ENCODE data around the gene SLMAP. TPM values are rescaled to one million over a fixed set of nuclear protein-coding genes. Genes with fewer than 3 reads are reported as not detected.

Gene SLMAP
- polyA plus RNA-seq, 1 of the 3 experiments (the other 2 are of a cell fraction): 10.5 TPM

DNA sequence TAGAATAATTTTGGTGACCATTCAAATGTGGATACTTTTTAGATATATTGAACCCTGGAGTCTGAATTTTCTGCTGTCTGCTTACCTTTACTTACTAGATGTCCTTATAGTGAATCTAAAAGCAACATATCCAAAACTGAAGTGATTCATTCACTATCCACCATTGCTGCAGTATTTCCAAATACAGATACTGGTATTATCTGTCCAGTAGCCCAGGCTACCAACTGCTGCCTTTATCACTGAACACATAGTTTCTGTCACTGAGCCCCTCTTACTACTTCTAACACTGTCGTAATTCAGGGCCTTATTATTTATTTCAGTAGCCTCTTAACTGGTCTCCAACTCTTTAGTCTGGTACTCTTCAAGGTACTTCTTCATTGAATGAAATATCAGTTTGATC, 49.2 kb downstream of the SLMAP start:
- Histone ChIP-seq H2AFZ (ENCODE audit: low read depth) (no peak overlapping the region), H3F3A (replicated peaks; ENCODE audit: insufficient read depth) (peaks cover 30% of the 10 kb centered on the region), H3K9me2 (no peaks in the 10 kb centered on the region), H3K9me3 (no peaks in the 10 kb centered on the region), H3K79me2 (ENCODE audit: insufficient read depth) (peaks cover 82% of the 10 kb centered on the region), H3K4me3 (ENCODE audit: low read depth in 2 of 2, low read length in 1 of 2) (no peak overlapping the region), H3K27ac (ENCODE audit: low read depth in 2 of 2, low read length in 1 of 2) (peak overlapping the region in 1 of 2 experiments; percentile 12; a peak in 1 of 4 replicates), H3K4me2 (no peak overlapping the region), H3K27me3 (ENCODE audit: insufficient read depth) (no peaks in the 10 kb centered on the region), H3K4me1 (ENCODE audit: control insufficient read depth in 1 of 2, insufficient read depth in 2 of 2, low read depth in 1 of 2, low read length in 1 of 2) (peaks cover 0 to 12% of the 10 kb centered on the region in 2 experiments; a peak in 1 of 4 replicates), H3K36me3 (replicated peaks in 1 of 2; ENCODE audit: control insufficient read depth in 1 of 2, insufficient read depth in 2 of 2, low read length in 1 of 2) (no peaks in the 10 kb centered on the region), H4K20me1 (ENCODE audit: insufficient read depth) (peaks cover 53% of the 10 kb centered on the region), H3K9ac (no peak overlapping the region)
- TF ChIP-seq RAD21 (IDR thresholded peaks at IDR 0.05; ENCODE audit: low read length) (no peak), FOSL2 (IDR thresholded peaks at IDR 0.05; ENCODE audit: borderline replicate concordance, low read depth) (no peak), TCF12 (IDR thresholded peaks at IDR 0.05) (no peak), GABPA (IDR thresholded peaks at IDR 0.05; ENCODE audit: low read depth) (no peak), FOXM1 (IDR thresholded peaks at IDR 0.05; ENCODE audit: low read depth) (no peak), JUND (IDR thresholded peaks at IDR 0.05) (no peak), EP300 (IDR thresholded peaks at IDR 0.05; ENCODE audit: borderline replicate concordance in 1 of 2, low read depth in 1 of 2, low read length in 1 of 2) (no peak), RXRA (IDR thresholded peaks at IDR 0.05; ENCODE audit: borderline replicate concordance, low read depth) (no peak), RCOR1 (IDR thresholded peaks at IDR 0.05; ENCODE audit: low read length) (no peak), YY1 (IDR thresholded peaks at IDR 0.05; ENCODE audit: low read depth) (no peak), FOXJ3 (CRISPR knock-in tag; IDR thresholded peaks at IDR 0.05) (no peak), MEF2A (IDR thresholded peaks at IDR 0.05; ENCODE audit: borderline replicate concordance, low read depth) (no peak), NRF1 (IDR thresholded peaks at IDR 0.05; ENCODE audit: low read depth, low read length) (no peak), TEAD4 (IDR thresholded peaks at IDR 0.05; ENCODE audit: borderline replicate concordance, insufficient read depth) (no peak), SMC3 (IDR thresholded peaks at IDR 0.05; ENCODE audit: low read depth, low read length) (no peak), GATA2 (CRISPR knock-in tag; IDR thresholded peaks at IDR 0.05) (no peak)
- TF ChIP-seq, protein P1, sequence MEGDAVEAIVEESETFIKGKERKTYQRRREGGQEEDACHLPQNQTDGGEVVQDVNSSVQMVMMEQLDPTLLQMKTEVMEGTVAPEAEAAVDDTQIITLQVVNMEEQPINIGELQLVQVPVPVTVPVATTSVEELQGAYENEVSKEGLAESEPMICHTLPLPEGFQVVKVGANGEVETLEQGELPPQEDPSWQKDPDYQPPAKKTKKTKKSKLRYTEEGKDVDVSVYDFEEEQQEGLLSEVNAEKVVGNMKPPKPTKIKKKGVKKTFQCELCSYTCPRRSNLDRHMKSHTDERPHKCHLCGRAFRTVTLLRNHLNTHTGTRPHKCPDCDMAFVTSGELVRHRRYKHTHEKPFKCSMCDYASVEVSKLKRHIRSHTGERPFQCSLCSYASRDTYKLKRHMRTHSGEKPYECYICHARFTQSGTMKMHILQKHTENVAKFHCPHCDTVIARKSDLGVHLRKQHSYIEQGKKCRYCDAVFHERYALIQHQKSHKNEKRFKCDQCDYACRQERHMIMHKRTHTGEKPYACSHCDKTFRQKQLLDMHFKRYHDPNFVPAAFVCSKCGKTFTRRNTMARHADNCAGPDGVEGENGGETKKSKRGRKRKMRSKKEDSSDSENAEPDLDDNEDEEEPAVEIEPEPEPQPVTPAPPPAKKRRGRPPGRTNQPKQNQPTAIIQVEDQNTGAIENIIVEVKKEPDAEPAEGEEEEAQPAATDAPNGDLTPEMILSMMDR (IDR thresholded peaks at IDR 0.05): no peak
- ChIA-PET POLR2A (no interaction called here), CTCF (no interaction called here)
- WGBS (ENCODE audit: low lambda C conversion rate): 96% methylated on average over 1 of the region's 1 CpG
- no peak for DNase-seq

DNA sequence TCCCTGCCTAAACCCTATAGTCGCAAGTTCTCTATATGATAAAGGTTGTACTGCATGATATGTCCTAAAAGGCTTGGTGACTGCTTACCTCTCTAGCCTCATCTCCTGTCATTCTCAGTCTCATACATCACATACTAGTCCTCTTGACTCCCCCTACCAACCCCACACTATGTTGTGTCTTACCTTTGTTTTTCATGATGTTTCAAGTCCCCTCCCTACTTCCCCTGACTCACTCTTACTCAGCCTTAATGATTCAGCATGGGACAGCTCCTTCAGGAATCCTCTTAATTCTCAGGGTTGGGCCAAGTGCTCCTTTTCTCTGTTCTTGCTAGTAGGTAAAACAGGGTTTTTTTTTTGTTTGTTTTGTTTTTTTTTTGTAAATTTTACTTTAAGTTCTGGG, 49.6 kb downstream of the SLMAP start:
- ChIA-PET POLR2A (no interaction called here), CTCF (no interaction called here)
- no peak for DNase-seq
- no peaks in the 10 kb centered on the region for H3K9me2 ChIP-seq
- H3K4me3 ChIP-seq (ENCODE audit: low read depth in 2 of 2, low read length in 1 of 2): no peak overlapping the region
- no peaks in the 10 kb centered on the region for H3K36me3 ChIP-seq (replicated peaks in 1 of 2; ENCODE audit: control insufficient read depth in 1 of 2, insufficient read depth in 2 of 2, low read length in 1 of 2)
- 79% methylated on average over 1 of the region's 1 CpG for WGBS (ENCODE audit: low lambda C conversion rate)
- H3K4me2 ChIP-seq: no peak overlapping the region
- H3K9me3 ChIP-seq: no peaks in the 10 kb centered on the region
- peaks cover 0 to 12% of the 10 kb centered on the region in 2 experiments; a peak in 1 of 4 replicates for H3K4me1 ChIP-seq (ENCODE audit: control insufficient read depth in 1 of 2, insufficient read depth in 2 of 2, low read depth in 1 of 2, low read length in 1 of 2)
- no peaks in the 10 kb centered on the region for H3K27me3 ChIP-seq (ENCODE audit: insufficient read depth)
- H2AFZ ChIP-seq (ENCODE audit: low read depth): no peak overlapping the region
- peaks cover 30% of the 10 kb centered on the region for H3F3A ChIP-seq (replicated peaks; ENCODE audit: insufficient read depth)
- H3K79me2 ChIP-seq (ENCODE audit: insufficient read depth): peaks cover 84% of the 10 kb centered on the region
- peaks cover 56% of the 10 kb centered on the region for H4K20me1 ChIP-seq (ENCODE audit: insufficient read depth)
- H3K27ac ChIP-seq (ENCODE audit: low read depth in 2 of 2, low read length in 1 of 2): peak overlapping the region in 1 of 2 experiments; percentile 12; a peak in 1 of 4 replicates
- no peak overlapping the region for H3K9ac ChIP-seq
- TF ChIP-seq FOSL2 (IDR thresholded peaks at IDR 0.05; ENCODE audit: borderline replicate concordance, low read depth) (peak; percentile 98), MEF2A (IDR thresholded peaks at IDR 0.05; ENCODE audit: borderline replicate concordance, low read depth) (no peak), RFX5 (IDR thresholded peaks at IDR 0.05; ENCODE audit: low read length) (no peak), FOXJ3 (CRISPR knock-in tag; IDR thresholded peaks at IDR 0.05) (no peak), TCF12 (IDR thresholded peaks at IDR 0.05) (peak; percentile 25; the same call in 1 of the 2 replicates), MXI1 (IDR thresholded peaks at IDR 0.05; ENCODE audit: low read depth, low read length) (no peak), ELF1 (IDR thresholded peaks at IDR 0.05) (no peak), RXRA (IDR thresholded peaks at IDR 0.05; ENCODE audit: borderline replicate concordance, low read depth) (no peak), SIN3A (IDR thresholded peaks at IDR 0.05; ENCODE audit: borderline replicate concordance, low read depth, low read length) (no peak), POLR2AphosphoS5 (IDR thresholded peaks at IDR 0.05; ENCODE audit: low read depth, low read length) (peak; percentile 53; the same call in 1 of the 2 replicates), JUND (IDR thresholded peaks at IDR 0.05) (peak; percentile 90), YY1 (IDR thresholded peaks at IDR 0.05; ENCODE audit: low read depth) (no peak), SMC3 (IDR thresholded peaks at IDR 0.05; ENCODE audit: low read depth, low read length) (no peak)
- TF ChIP-seq, protein P2, sequence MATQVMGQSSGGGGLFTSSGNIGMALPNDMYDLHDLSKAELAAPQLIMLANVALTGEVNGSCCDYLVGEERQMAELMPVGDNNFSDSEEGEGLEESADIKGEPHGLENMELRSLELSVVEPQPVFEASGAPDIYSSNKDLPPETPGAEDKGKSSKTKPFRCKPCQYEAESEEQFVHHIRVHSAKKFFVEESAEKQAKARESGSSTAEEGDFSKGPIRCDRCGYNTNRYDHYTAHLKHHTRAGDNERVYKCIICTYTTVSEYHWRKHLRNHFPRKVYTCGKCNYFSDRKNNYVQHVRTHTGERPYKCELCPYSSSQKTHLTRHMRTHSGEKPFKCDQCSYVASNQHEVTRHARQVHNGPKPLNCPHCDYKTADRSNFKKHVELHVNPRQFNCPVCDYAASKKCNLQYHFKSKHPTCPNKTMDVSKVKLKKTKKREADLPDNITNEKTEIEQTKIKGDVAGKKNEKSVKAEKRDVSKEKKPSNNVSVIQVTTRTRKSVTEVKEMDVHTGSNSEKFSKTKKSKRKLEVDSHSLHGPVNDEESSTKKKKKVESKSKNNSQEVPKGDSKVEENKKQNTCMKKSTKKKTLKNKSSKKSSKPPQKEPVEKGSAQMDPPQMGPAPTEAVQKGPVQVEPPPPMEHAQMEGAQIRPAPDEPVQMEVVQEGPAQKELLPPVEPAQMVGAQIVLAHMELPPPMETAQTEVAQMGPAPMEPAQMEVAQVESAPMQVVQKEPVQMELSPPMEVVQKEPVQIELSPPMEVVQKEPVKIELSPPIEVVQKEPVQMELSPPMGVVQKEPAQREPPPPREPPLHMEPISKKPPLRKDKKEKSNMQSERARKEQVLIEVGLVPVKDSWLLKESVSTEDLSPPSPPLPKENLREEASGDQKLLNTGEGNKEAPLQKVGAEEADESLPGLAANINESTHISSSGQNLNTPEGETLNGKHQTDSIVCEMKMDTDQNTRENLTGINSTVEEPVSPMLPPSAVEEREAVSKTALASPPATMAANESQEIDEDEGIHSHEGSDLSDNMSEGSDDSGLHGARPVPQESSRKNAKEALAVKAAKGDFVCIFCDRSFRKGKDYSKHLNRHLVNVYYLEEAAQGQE (IDR thresholded peaks at IDR 0.05; ENCODE audit: low read depth, low read length): peak; percentile 97
- TF ChIP-seq, protein P3, sequence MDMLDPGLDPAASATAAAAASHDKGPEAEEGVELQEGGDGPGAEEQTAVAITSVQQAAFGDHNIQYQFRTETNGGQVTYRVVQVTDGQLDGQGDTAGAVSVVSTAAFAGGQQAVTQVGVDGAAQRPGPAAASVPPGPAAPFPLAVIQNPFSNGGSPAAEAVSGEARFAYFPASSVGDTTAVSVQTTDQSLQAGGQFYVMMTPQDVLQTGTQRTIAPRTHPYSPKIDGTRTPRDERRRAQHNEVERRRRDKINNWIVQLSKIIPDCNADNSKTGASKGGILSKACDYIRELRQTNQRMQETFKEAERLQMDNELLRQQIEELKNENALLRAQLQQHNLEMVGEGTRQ (IDR thresholded peaks at IDR 0.05; ENCODE audit: borderline replicate concordance, low read depth, low read length): no peak

All from SK-N-SH (cell line).